Measurements from ENCODE around the gene FARS2.

FARS2 gene

GRCh38 chr6:5663259-5663658 lies 401.9 kb downstream of the FARS2 start:
- Histone ChIP-seq H3K4me1 (ENCODE audit: control insufficient read depth in 1 of 2, insufficient read depth in 1 of 2, low read depth in 1 of 2, low read length in 1 of 2) (peaks cover 1 to 2% of the 10 kb centered on the region in 2 experiments), H3K27ac (no peak overlapping the region), H3K9me3 (no peaks in the 10 kb centered on the region), H3K36me3 (no peaks in the 10 kb centered on the region), H3K27me3 (no peaks in the 10 kb centered on the region), H3K4me3 (ENCODE audit: low read depth in 1 of 2, low read length in 1 of 2) (no peak overlapping the region)
- TF ChIP-seq CTCF (IDR thresholded peaks at IDR 0.05) = no peak

GRCh38 chr6:5663739-5664138 lies 402.4 kb downstream of the FARS2 start:
- Histone ChIP-seq H3K4me3 (ENCODE audit: low read depth in 1 of 2, low read length in 1 of 2) (no peak overlapping the region), H3K9me3 (no peaks in the 10 kb centered on the region), H3K4me1 (ENCODE audit: control insufficient read depth in 1 of 2, insufficient read depth in 1 of 2, low read depth in 1 of 2, low read length in 1 of 2) (no peaks in the 10 kb centered on the region), H3K27ac (no peak overlapping the region), H3K27me3 (no peaks in the 10 kb centered on the region), H3K36me3 (no peaks in the 10 kb centered on the region)
- no peak for TF ChIP-seq CTCF (IDR thresholded peaks at IDR 0.05)

GRCh38 chr6:5664149-5664548 lies 402.8 kb downstream of the FARS2 start:
- Histone ChIP-seq H3K4me1 (ENCODE audit: control insufficient read depth in 1 of 2, insufficient read depth in 1 of 2, low read depth in 1 of 2, low read length in 1 of 2) (no peaks in the 10 kb centered on the region), H3K27me3 (no peaks in the 10 kb centered on the region), H3K27ac (no peak overlapping the region), H3K36me3 (no peaks in the 10 kb centered on the region), H3K9me3 (no peaks in the 10 kb centered on the region), H3K4me3 (ENCODE audit: low read depth in 1 of 2, low read length in 1 of 2) (no peak overlapping the region)
- TF ChIP-seq CTCF (IDR thresholded peaks at IDR 0.05) = no peak

GRCh38 chr6:5665173-5665572 lies 403.9 kb downstream of the FARS2 start:
- Histone ChIP-seq H3K36me3 (no peaks in the 10 kb centered on the region), H3K27me3 (no peaks in the 10 kb centered on the region), H3K4me3 (ENCODE audit: low read depth in 1 of 2, low read length in 1 of 2) (no peak overlapping the region), H3K9me3 (no peaks in the 10 kb centered on the region), H3K4me1 (ENCODE audit: control insufficient read depth in 1 of 2, insufficient read depth in 1 of 2, low read depth in 1 of 2, low read length in 1 of 2) (no peaks in the 10 kb centered on the region), H3K27ac (no peak overlapping the region)
- no peak for TF ChIP-seq CTCF (IDR thresholded peaks at IDR 0.05)

- TF ChIP-seq CTCF (IDR thresholded peaks at IDR 0.05) = no peak
Observed at GRCh38 chr6:5665667-5666066, 404.4 kb downstream of the FARS2 start.

GRCh38 chr6:5666695-5667094 lies 405.4 kb downstream of the FARS2 start:
- Histone ChIP-seq H3K9me3 (no peaks in the 10 kb centered on the region), H3K4me1 (ENCODE audit: control insufficient read depth in 1 of 2, insufficient read depth in 1 of 2, low read depth in 1 of 2, low read length in 1 of 2) (peaks cover 8 to 9% of the 10 kb centered on the region in 2 experiments), H3K4me3 (ENCODE audit: low read depth in 1 of 2, low read length in 1 of 2) (no peak overlapping the region), H3K36me3 (no peaks in the 10 kb centered on the region), H3K27ac (no peak overlapping the region), H3K27me3 (no peaks in the 10 kb centered on the region)
- no peak for TF ChIP-seq CTCF (IDR thresholded peaks at IDR 0.05)

More at GRCh38 chr6:5665667-5666066, 404.4 kb downstream of the FARS2 start:
- no peaks in the 10 kb centered on the region for H3K36me3 ChIP-seq
- no peaks in the 10 kb centered on the region for H3K27me3 ChIP-seq
- no peaks in the 10 kb centered on the region for H3K4me1 ChIP-seq (ENCODE audit: control insufficient read depth in 1 of 2, insufficient read depth in 1 of 2, low read depth in 1 of 2, low read length in 1 of 2)
- no peak overlapping the region for H3K4me3 ChIP-seq (ENCODE audit: low read depth in 1 of 2, low read length in 1 of 2)
- H3K9me3 ChIP-seq = no peaks in the 10 kb centered on the region
- H3K27ac ChIP-seq = no peak overlapping the region

All from neutrophil (primary cell).